ENCODE data around the gene DCBLD1. TPM values are rescaled to one million over a fixed set of nuclear protein-coding genes. Genes with fewer than 3 reads are reported as not detected.
A peak's percentile ranks its signal among the peaks of the same experiment; 100 is the strongest.
"Not testable (repeated sequence)": the region's sequence is repeated elsewhere in the genome, so short reads cannot be mapped to it uniquely, and the experiment has no call there.

Gene DCBLD1
- total RNA-seq = 1 to 10 TPM; 6.2 to 7.6 TPM
- long read RNA-seq, donor 1, partial matches to known transcripts = 1 of 6 reads
- long read RNA-seq, donor 1, other reads (novel, unspliced or antisense) = 4 of 6 reads
- long read RNA-seq, donor 2, partial matches to known transcripts = 0 of 2 reads
- long read RNA-seq, donor 2, other reads (novel, unspliced or antisense) = 2 of 2 reads

DNA sequence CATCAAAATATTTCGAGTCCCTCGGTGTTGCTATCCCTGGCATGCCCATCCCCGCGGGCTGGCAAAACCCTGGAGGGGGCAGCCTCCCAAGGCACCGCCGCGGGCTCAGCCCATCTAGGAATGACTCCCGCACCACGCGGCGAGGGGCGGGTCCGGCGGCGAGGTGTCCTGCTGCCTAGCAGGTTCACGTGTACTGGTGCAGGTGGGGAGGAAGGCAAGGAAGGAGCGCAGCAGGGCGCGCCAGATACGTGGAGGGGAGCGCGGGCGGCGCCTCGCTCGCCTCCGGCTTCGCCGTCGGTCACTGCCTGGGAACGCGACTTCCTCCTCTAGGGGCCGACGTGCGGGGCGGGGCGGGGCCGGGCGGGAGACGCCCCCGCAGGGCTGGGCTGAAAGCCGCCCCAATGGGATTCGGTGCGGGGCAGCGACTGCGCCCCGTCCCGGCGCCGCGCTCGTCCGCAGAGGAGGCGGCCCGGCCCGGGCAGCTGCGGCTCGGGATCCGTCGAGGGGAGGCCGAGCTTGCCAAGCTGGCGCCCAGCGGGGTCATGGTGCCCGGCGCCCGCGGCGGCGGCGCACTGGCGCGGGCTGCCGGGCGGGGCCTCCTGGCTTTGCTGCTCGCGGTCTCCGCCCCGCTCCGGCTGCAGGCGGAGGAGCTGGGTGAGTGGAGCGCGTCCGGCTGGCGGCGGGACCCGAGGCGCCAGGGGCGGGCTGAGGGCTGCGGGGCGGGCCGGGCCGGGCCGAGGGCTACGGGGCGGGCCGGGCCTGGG, at the start of gene DCBLD1:
TSS of gene DCBLD1 (plus strand) at position 435 of the 764 bp plus-strand sequence. CDS start at position 543, 108 bp downstream.
- intact Hi-C loops (cut with DNase I) = no loop called here
- peak; percentile 90 for DNase-seq (ENCODE audit: low spot score)

- no peak for DNase-seq (ENCODE audit: low spot score)
- intact Hi-C loops (cut with DNase I) = no loop called here
Observed at GRCh38 chr6:117440706-117441525, 41.6 kb upstream of the DCBLD1 start.

DNA sequence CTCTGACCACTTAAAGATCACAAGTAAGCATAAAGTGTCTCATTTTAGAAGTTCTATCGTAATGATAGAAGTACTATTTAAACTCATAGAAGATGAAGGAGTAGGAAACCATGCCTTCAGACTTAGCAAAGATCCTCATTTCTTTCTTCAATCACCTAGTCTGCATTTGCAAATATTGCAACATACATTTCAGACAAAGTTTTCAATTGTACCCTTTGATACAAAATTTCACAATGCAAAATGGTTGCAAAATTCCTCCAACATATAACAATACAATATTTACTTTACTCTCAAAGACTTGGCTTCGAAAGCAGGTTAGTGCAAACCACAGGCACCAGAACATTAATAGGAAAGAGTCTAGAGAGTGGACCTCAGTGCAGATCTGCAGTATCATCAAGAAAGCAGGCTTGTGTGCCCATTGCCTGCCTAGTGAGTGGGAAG, 40.6 kb upstream of the DCBLD1 start:
- no peak for DNase-seq (ENCODE audit: low spot score)
- intact Hi-C loops (cut with DNase I) = no loop called here

DNA sequence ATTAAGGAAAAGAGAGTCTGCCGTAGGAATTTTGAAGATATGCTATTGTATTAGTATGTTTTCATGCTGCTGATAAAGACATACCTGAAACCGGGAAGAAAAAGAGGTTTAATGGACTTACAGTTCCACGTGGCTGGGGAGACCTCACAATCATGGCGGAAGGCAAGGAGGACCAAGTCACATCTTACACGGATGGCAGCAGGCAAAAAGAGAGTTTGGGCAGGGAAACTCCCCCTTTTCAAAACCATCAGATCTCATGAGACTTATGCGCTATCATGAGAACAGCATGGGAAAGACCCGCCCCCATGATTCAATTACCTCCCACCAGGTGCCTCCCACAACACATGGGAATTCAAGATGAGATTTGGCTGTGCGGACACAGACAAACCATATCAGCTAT, 40.2 kb upstream of the DCBLD1 start:
- intact Hi-C loops (cut with DNase I); DNase-seq (ENCODE audit: low spot score): not testable (repeated sequence)

DNA sequence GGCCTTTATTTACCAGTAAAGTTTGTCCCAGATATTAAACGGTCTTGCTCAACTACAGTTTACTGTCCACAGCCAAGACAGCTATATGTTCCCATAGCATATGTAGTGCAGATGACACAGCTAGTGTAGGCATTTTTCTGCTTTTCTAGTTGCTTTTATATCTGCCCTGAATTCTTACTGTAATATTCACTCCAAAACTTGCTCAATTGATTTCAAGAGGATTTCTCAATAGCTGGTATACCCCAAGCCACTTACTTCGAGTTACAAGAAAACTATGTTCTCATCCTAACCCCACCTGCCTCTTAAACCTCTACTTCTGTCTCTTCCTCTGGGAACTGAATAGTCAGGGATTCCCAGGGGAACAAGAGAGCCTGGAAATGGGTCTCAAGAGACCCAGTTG, 37.9 kb upstream of the DCBLD1 start:
- no peak for DNase-seq (ENCODE audit: low spot score)
- intact Hi-C loops (cut with DNase I) = no loop called here

- intact Hi-C loops (cut with DNase I) = no loop called here
- DNase-seq (ENCODE audit: low spot score) = no peak
Observed at GRCh38 chr6:117446861-117447260, 35.6 kb upstream of the DCBLD1 start.

DNA sequence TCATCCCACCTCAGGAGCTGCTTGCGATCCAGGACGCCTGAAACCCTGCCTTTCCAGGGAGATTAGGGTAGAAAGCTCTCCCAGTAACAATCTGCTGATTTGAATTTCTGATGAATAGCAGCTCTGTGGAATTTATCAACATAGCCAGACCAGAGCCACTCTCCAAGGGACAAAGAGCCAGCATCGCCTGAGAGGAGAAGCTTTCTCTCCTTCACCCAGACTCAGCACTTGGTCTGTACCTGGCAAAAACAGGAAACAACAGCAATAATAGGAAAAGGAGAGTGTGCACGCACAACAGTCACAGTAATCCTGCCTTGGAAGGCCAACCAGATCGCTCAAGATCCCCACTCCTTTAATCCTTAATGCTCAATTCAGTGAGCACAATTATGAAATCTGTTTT, 34.5 kb upstream of the DCBLD1 start:
- no peak for DNase-seq (ENCODE audit: low spot score)
- intact Hi-C loops (cut with DNase I) = no loop called here

DNA sequence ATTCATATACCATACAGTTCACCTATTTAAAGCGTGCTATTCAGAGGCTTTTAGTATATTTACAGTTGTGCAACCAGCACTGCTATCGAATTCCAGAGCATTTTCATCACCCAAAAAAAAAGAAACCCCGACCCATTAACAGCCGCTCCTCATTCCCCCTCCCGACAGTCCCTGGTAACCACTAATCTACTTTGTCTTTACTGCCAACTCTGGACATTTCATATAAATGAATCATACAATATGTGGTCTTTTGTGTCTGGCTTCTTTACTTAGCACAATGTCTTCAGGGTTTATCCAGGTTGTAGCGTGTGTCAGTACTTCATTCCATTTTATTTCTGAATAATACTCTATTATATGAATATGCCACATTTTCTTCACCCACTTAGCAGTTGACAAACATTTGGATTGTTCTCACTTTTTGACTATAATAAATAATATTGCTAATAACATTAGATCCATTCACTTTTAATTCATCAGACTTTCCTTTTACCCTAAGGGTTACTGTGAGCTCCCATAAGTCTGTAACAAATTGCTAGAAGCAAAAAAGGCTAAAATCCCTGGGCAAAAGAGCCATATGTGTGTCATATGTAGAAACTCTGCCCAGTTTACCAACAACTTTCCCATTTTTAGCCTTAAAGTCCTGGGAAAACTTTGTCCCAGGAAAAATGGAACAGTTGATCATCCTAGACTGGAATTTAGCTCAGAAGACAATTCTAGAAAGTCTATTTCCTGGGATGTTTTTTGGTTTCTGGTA, 33.6 kb upstream of the DCBLD1 start:
- intact Hi-C loops (cut with DNase I) = no loop called here
- no peak for DNase-seq (ENCODE audit: low spot score)

DNA sequence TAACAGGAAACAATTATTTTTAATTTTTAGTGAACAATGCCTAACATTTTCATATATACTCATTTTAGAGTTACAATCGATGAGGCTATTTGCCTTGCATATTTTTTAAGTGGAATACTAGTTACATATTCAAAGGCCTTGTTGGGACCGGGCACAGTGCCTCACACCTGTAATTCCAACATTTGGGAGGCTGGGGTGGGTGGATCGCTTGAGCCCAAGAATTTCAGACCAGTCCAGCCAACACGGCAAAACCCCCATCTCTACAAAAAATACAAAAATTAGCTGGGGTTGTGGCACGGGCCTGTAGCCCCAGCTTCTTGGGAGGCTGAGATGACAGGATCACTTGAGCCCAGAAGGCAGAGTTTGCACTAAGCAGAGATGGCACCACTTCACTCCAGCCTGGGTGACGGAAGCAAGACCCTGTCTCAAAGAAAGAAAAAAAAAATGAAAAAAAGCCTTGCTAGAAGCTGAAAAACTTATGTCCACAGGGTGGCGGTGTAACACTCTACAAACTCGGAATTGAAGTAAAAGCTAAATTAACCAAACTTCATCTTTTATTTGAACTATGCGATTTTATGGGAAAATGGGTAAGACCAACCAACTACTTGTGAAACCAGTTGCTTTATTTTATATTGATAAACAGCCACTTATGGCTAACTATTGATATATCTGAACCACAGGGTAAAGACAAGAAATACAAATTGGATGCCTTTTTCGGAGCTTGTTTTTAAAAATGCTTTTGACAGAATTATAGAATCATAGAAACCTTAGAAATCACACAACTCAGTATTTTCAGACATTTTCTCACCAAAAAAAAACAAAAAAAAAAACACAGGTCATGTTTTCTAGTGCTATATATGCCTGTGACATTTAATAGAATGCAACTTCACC, 32.7 kb upstream of the DCBLD1 start:
- no peak for DNase-seq (ENCODE audit: low spot score)
- intact Hi-C loops (cut with DNase I) = loop anchor here (5.0 kb wide), 2 partner anchors 103 to 108 kb away; no protein-coding TSS in a partner anchor

GRCh38 chr6:117451671-117452070, 30.8 kb upstream of the DCBLD1 start:
- intact Hi-C loops (cut with DNase I) = loop anchor here (5.0 kb wide), 2 partner anchors 101 to 106 kb away; no protein-coding TSS in a partner anchor
- no peak for DNase-seq (ENCODE audit: low spot score)

- intact Hi-C loops (cut with DNase I) = no loop called here
Observed at GRCh38 chr6:117456250-117456649, 26.2 kb upstream of the DCBLD1 start.

GRCh38 chr6:117456998-117457397, 25.5 kb upstream of the DCBLD1 start:
- DNase-seq (ENCODE audit: low spot score) = no peak
- intact Hi-C loops (cut with DNase I) = no loop called here

More at GRCh38 chr6:117456250-117456649, 26.2 kb upstream of the DCBLD1 start:
- DNase-seq (ENCODE audit: low spot score) = no peak

DNA sequence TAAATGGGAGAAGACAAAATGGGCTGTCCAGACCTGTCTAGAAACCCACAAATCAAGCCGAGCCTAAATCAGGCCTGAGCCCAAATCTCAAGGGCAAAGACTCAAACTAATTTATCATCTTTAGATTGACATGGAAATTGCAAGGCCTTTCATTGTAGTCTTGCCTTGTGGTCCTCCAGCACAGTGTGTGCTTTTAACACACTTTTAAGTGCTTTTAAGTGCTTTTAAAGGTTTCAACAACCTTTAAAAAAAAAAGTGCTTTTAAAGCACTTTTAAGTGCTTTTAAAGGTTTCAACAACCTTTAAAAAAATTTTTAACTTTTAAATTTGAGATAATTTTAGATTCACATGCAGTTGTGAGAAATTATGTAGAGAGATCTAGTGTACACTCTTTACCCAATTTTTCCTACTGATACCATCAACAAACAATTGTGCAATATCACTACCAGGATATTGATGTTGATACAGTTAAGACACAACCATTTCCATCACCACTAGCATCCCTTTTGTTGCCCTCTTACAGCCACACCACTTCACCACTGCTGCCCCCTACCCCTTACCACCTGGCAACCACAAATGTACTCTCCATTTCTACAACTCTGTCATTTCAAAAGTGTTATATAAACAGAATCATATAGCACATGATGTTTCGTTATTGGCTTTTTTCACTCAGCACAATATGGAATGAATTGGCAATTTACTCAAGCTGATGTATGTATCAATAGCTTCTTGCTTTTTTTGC, 23.1 kb upstream of the DCBLD1 start:
- DNase-seq (ENCODE audit: low spot score) = no peak
- intact Hi-C loops (cut with DNase I) = no loop called here

- no peak for DNase-seq (ENCODE audit: low spot score)
- intact Hi-C loops (cut with DNase I) = no loop called here
Observed at GRCh38 chr6:117463762-117464665, 18.5 kb upstream of the DCBLD1 start.

DNA sequence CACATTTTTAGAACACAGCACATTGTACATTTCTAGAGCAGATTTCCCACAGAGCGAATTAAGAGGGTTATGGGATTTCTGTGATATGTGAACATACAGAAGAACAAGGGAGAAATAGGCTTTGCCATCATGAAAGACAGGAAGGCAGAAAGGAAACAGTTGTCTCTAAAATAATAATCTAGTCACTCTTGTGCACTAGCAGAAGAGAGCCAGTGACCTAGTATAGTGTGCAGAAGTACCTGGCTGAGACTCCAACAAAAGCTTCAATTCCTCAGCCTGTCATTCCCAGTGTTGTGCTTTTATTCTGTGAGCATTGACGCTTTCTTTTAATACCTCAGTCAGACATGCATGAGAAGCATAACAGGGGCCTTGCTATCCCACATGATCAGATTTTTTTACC, 17.8 kb upstream of the DCBLD1 start:
- intact Hi-C loops (cut with DNase I) = no loop called here
- no peak for DNase-seq (ENCODE audit: low spot score)

GRCh38 chr6:117465691-117466090, 16.8 kb upstream of the DCBLD1 start:
- no peak for DNase-seq (ENCODE audit: low spot score)
- intact Hi-C loops (cut with DNase I) = no loop called here

- intact Hi-C loops (cut with DNase I) = no loop called here
- DNase-seq (ENCODE audit: low spot score) = no peak
Observed at GRCh38 chr6:117467876-117468275, 14.6 kb upstream of the DCBLD1 start.
